ENCODE measurements around the gene ATRIP.

Gene ATRIP

DNA sequence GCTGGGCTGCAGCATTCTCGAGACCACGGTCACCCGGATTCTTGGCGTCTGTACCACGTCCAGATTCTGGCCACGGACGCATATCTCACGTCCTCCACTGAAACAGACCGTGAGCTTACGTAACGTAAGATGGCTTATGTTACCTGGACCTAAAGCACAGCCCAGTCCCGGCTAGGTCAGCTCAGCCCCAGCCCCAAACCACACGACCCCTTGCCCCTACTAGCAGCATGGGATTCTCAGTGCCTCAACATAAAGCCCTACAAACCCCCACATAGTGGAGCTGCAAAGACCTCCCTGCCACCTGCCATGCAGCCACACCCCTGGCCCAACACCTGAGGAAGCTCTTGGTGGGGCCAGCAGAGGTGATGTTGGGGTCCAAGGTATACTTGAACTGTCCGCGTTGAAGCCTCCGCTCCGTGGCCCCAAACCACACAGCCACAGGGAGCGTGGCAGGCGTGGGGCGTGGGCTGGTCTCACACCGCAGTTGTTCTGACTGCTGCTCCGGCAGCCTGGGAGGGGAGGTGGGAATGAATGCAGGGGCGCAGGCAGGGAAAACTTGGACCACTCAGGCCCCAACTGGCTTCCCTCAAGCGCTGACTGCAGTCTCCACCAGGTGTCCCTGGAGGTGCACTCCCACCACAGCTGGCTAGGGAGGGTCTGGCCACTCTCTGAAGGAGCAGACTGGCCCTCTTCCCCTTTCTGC is 31.1 kb upstream of the ATRIP start:
- DNase-seq (ENCODE audit: extremely low read depth, low read depth): no peak
- TF ChIP-seq, protein P1, sequence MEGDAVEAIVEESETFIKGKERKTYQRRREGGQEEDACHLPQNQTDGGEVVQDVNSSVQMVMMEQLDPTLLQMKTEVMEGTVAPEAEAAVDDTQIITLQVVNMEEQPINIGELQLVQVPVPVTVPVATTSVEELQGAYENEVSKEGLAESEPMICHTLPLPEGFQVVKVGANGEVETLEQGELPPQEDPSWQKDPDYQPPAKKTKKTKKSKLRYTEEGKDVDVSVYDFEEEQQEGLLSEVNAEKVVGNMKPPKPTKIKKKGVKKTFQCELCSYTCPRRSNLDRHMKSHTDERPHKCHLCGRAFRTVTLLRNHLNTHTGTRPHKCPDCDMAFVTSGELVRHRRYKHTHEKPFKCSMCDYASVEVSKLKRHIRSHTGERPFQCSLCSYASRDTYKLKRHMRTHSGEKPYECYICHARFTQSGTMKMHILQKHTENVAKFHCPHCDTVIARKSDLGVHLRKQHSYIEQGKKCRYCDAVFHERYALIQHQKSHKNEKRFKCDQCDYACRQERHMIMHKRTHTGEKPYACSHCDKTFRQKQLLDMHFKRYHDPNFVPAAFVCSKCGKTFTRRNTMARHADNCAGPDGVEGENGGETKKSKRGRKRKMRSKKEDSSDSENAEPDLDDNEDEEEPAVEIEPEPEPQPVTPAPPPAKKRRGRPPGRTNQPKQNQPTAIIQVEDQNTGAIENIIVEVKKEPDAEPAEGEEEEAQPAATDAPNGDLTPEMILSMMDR (IDR thresholded peaks at IDR 0.05; ENCODE audit: low read depth, low read length, missing control alignments): no peak

DNA sequence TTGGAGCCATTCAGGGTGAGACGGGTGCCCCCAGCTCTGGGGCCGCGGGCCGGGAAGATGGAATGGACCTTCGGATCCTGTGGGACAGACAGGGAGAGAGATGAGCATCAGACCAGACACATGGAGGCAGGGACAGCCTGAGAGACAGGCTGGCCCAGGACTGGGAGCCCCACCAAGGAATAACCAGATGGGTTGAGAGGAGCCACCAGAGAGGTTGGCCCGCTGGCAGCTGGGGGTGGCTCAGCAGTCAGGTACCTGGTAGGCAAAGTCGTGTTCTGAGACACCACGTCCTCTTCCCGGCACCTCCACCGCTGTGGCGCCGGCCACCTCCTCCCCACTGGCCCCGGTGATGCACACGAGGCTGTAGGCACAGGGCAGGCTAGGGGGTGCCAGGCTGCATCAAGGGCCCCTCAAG is 30.4 kb upstream of the ATRIP start:
- no peak overlapping the region for H3K4me3 ChIP-seq (replicated peaks; ENCODE audit: low read depth, low read length)
- no peak for DNase-seq (ENCODE audit: extremely low read depth, low read depth)

More for the DNA sequence above, 31.1 kb upstream of the ATRIP start:
- H3K4me3 ChIP-seq (replicated peaks; ENCODE audit: low read depth, low read length): no peak overlapping the region

DNA sequence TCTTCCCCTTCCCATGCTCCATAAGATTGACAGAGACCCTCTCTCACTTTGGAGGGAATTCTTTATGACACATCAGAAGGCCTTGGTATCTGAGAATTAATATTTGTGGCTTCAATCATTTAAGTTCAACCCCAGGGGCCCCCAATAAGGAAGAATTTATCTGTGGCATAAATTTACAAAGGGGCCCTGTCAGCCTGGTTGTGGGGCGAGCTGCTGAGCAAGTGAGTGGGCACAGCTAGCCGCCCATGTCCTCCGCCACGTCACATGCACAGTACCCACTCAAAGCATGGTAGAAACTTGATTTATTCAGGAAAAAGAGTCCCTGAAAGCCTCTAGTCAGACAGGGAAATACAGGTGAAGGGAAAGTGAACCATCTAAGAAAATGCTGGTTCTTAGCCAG is 30.0 kb upstream of the ATRIP start:
- no peak for DNase-seq (ENCODE audit: extremely low read depth, low read depth)
- TF ChIP-seq, protein P1 (IDR thresholded peaks at IDR 0.05; ENCODE audit: low read depth, low read length, missing control alignments): no peak
- no peak overlapping the region for H3K4me3 ChIP-seq (replicated peaks; ENCODE audit: low read depth, low read length)

More for the DNA sequence above, 30.4 kb upstream of the ATRIP start:
- TF ChIP-seq, protein P1 (IDR thresholded peaks at IDR 0.05; ENCODE audit: low read depth, low read length, missing control alignments): no peak

DNA sequence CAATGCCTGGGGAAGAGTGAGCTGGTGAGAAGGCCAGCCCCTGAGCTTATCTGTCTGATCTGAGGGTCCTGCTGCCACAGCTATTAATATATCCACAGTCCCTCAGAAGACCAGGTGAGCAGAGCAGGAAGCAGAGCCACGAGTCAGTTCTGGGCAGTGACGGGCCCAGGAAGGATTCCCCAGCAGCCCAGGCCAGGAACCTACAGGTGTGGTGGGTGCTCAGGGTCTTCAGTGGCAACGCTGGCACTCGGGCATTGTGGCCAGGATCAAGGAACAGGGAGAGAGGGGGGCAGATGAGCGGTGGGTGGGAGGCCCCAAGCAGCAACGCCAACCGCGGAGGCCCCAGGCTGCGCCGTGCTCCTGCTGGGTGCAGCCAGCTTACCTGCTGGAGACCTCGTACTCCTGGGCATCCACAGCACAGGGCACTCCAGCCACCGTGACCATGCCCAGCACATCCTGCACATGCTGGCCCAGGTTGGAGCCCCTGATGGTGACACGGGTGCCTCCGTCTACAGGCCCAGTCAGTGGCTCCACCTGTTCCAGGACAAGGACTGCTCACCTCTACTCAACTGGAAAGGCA is 28.9 kb upstream of the ATRIP start:
- no peak overlapping the region for H3K4me3 ChIP-seq (replicated peaks; ENCODE audit: low read depth, low read length)
- DNase-seq (ENCODE audit: extremely low read depth, low read depth): no peak
- TF ChIP-seq, protein P1 (IDR thresholded peaks at IDR 0.05; ENCODE audit: low read depth, low read length, missing control alignments): no peak

DNA sequence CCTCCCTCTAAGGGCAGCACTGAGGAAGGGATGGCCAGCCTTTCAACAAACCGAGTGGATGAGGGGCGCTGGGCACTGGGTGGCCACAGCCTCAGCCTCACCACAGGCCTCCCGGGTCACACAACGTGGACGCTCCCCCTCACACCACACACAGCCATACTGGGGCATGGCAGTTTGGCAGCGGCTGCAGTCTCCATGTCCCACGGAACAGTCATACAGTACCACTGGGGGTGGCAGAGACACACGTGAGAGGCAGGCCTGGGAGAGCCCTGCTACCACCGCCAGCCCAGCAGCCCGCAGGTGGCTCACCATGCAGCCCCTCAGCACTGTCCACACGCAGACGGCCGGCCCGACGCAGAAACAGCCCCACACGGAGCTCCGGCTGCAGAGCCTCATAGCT is 28.4 kb upstream of the ATRIP start:
- DNase-seq (ENCODE audit: extremely low read depth, low read depth): no peak
- TF ChIP-seq, protein P1 (IDR thresholded peaks at IDR 0.05; ENCODE audit: low read depth, low read length, missing control alignments): no peak
- H3K4me3 ChIP-seq (replicated peaks; ENCODE audit: low read depth, low read length): no peak overlapping the region

DNA sequence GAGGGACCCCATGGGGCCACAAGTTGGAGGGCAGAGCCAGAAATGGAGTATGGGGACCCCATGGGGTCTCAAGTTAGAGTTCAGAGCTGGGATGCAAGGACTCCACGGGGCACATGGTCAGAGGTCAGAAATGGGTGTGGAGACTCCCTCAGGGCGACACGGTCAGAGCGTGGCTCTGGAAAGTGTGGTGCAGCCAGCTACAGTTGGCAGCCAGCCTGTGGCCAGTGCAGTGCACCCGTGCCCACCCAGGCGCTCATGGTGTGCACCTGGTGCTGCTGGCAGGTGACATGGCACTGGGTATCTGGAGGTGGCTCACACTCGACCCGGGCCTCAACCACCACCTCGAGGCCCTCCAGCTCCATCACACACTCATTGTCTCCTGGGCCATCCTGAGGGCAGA is 27.9 kb upstream of the ATRIP start:
- TF ChIP-seq, protein P1 (IDR thresholded peaks at IDR 0.05; ENCODE audit: low read depth, low read length, missing control alignments): no peak
- no peak for DNase-seq (ENCODE audit: extremely low read depth, low read depth)
- H3K4me3 ChIP-seq (replicated peaks; ENCODE audit: low read depth, low read length): no peak overlapping the region

Measured in HFF-Myc (cell line).